Lung (tissue), 12 donors: ENCODE results near the gene TOGARAM1. TPM values are rescaled to one million over a fixed set of nuclear protein-coding genes. Genes with fewer than 3 reads are reported as not detected.
A peak's percentile ranks its signal among the peaks of the same experiment; 100 is the strongest.

Source experiments
- ATAC-seq: fragments of 200-7000 bp; cut with Tn5 transposase; one replicate; pipeline ENCODE4 v1.9.1; 2020; ENCODE audit warnings: moderate number of reproducible peaks; ENCODE audit not compliant: insufficient read depth, low FRiP score
- DNase-seq, 3 donors: peaks; one replicate each; pipeline ENCODE4 v3.0.0-alpha.2; 2013 to 2017
- H3K27ac ChIP-seq, 2 donors: one replicate each; pipeline ENCODE4 v1.5.1; 2013; ENCODE audit warnings: mild to moderate bottlenecking in 2 of 2, moderate library complexity in 2 of 2, control low read depth in 1 of 2, inconsistent platforms in 1 of 2, low read depth in 1 of 2, low read length in 1 of 2
- H3K27me3 ChIP-seq, 3 donors: one replicate each; pipeline ENCODE4 v1.5.1; 2013; ENCODE audit warnings: low read length in 2 of 3; ENCODE audit not compliant: control insufficient read depth in 3 of 3, insufficient read depth in 3 of 3
- H3K36me3 ChIP-seq, 4 donors: one replicate each; pipeline ENCODE4 v1.5.1; 2013; ENCODE audit warnings: low read length in 4 of 4, mild to moderate bottlenecking in 1 of 4, moderate library complexity in 1 of 4; ENCODE audit not compliant: control insufficient read depth in 4 of 4, insufficient read depth in 4 of 4
- H3K4me1 ChIP-seq, 5 donors: one replicate each; pipeline ENCODE4 v1.5.1; 2013; ENCODE audit warnings: low read length in 5 of 5, mild to moderate bottlenecking in 2 of 5, moderate library complexity in 1 of 5; ENCODE audit not compliant: control insufficient read depth in 5 of 5, insufficient read depth in 5 of 5
- H3K4me3 ChIP-seq: one replicate; pipeline ENCODE4 v1.5.1; 2013; ENCODE audit warnings: mild to moderate bottlenecking, control low read depth, moderate library complexity
- H3K9ac ChIP-seq, 2 donors: one replicate each; pipeline ENCODE4 v1.5.1; 2013; ENCODE audit warnings: low read length in 2 of 2, control low read depth in 1 of 2; ENCODE audit not compliant: insufficient read depth in 1 of 2
- H3K9me3 ChIP-seq, 4 donors: one replicate each; pipeline ENCODE4 v1.5.1; 2013; ENCODE audit warnings: low read length in 3 of 4, mild to moderate bottlenecking in 1 of 4, moderate library complexity in 1 of 4; ENCODE audit not compliant: control insufficient read depth in 4 of 4, insufficient read depth in 3 of 4
- WGBS, 2 donors: extraction: QIAGEN DNeasy Blood & Tissue Kit; methylation state at CpG; one replicate each; pipeline ENCODE4 v1.1.7; 2013; 5-methylcytosine and 5-hydroxymethylcytosine counted together
- polyA plus RNA-seq, 2 donors: library from polyadenylated mRNA; stranded (reverse); fragments of 200-250 nt; gene quantifications; one replicate each; pipeline ENCODE4 v1.2.1, GENCODE V29; 2013
- total RNA-seq, 2 donors: library from RNA; depleted of rRNA in 1 of 2; stranded (reverse); fragments of >200 nt in 1 of 2; gene quantifications; one replicate each; pipeline ENCODE4 v1.2.1, GENCODE V29; 2014 to 2021
- TF ChIP-seq, protein P1 (sequence below): IDR thresholded peaks from 2 replicates; pipeline ENCODE4 v1.5.1; 2012; ENCODE audit warnings: mild to moderate bottlenecking; ENCODE audit errors: control extremely low read depth, extremely low read depth
- donor health status: control.
- donor health status: control.
- donor health status: Bipolar disorder and iron deficiency.
- donor health status: healthy.
- donor health status: DM: yes; HTN: yes; CAD: no.

TOGARAM1 gene
- total and polyA plus RNA-seq, 4 donors, result 4.2 to 52.0 (median 11.4) TPM

DNA sequence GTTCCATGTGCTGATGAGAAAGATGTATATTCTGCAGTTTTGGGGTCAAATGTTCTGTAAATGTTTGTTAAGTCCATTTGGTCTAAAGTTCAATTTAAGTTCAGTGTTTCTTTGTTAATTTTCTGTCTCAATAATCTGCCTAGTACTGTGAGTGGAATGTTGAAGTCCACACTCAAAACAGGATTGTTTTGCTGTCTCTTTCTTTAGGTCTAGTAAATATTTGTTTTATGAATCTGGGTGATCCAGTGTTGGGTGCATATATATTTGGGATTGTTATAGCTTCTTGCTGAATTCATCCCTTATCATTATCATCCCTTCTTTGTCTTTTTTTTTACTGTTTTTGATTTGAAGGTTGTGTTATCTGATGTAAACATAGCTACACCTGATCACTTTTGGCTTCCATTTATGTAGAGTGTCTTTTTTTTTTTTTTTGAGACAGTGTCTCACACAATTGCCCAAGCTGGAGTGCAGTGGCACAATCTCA is 95.9 kb downstream of the TOGARAM1 start:
- Histone ChIP-seq H3K36me3 (peaks cover 0 to 19% (median 8%) of the 10 kb centered on the region in 4 donors), H3K4me1 (no peaks in the 10 kb centered on the region), H3K9ac (no peak overlapping the region), H3K4me3 (no peak overlapping the region), H3K9me3 (no peaks in the 10 kb centered on the region), H3K27ac (no peak overlapping the region), H3K27me3 (no peaks in the 10 kb centered on the region)
- no peak for ATAC-seq
- TF ChIP-seq, protein P1, sequence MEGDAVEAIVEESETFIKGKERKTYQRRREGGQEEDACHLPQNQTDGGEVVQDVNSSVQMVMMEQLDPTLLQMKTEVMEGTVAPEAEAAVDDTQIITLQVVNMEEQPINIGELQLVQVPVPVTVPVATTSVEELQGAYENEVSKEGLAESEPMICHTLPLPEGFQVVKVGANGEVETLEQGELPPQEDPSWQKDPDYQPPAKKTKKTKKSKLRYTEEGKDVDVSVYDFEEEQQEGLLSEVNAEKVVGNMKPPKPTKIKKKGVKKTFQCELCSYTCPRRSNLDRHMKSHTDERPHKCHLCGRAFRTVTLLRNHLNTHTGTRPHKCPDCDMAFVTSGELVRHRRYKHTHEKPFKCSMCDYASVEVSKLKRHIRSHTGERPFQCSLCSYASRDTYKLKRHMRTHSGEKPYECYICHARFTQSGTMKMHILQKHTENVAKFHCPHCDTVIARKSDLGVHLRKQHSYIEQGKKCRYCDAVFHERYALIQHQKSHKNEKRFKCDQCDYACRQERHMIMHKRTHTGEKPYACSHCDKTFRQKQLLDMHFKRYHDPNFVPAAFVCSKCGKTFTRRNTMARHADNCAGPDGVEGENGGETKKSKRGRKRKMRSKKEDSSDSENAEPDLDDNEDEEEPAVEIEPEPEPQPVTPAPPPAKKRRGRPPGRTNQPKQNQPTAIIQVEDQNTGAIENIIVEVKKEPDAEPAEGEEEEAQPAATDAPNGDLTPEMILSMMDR, result no peak
- DNase-seq, result peak in 2 of 3 donors; percentile 5 to 11

DNA sequence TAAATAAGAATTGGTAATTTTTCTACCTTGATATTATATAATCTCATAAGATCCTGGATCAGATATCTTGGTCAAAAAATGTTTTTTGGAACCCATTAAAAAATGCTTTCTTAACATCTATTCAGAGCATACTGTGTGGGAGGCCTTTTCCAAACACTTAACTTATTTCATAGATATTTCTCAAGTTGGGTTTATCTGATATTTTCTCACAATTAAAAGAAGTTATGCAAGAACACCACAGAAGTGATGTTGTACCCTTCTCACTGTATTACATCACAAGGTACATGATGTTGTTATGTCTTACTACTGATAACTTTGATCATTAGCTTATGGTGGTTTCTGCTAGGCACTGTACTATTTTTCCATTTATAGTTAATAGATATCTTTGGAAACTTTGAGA is 98.6 kb downstream of the TOGARAM1 start:
- Histone ChIP-seq H3K27me3 (no peaks in the 10 kb centered on the region), H3K4me3 (no peak overlapping the region), H3K9me3 (no peaks in the 10 kb centered on the region), H3K9ac (no peak overlapping the region), H3K4me1 (peaks cover 0 to 7% (median 0%) of the 10 kb centered on the region in 5 donors), H3K27ac (no peak overlapping the region), H3K36me3 (peaks cover 0 to 13% (median 5%) of the 10 kb centered on the region in 4 donors)
- no peak for DNase-seq
- ATAC-seq, result no peak
- TF ChIP-seq, protein P1, result no peak

DNA sequence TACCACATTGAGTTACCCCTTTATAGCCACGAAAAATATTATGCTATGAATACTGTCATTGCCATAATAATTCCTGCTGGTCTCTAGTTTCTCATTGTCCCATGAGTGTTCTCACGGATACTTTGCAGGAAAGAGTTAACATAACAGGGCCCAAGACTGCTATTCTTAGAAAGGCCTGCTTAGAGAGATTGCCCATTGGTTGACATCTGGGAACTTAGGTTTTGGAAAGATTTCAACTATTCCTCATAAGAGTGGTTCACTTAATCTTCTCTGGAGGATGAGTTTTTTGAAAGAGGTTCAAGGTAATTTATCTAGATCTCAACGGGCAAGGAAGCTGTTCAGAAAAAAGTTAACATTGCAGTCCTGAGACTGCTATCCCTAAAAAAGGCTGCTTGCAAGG is 103.5 kb downstream of the TOGARAM1 start:
- DNase-seq, result peak in 1 of 3 donors; percentile 3
- Histone ChIP-seq H3K36me3 (peaks cover 0 to 11% (median 3%) of the 10 kb centered on the region in 4 donors), H3K4me3 (no peak overlapping the region), H3K27me3 (no peaks in the 10 kb centered on the region), H3K9ac (no peak overlapping the region), H3K4me1 (peaks cover 0 to 14% (median 0%) of the 10 kb centered on the region in 5 donors), H3K27ac (peak overlapping the region in 1 of 2 donors; percentile 40), H3K9me3 (no peaks in the 10 kb centered on the region)
- 74 to 84% methylated on average over 3 of the region's 3 CpGs for WGBS, 2 donors
- no peak for ATAC-seq
- TF ChIP-seq, protein P1, result no peak

DNA sequence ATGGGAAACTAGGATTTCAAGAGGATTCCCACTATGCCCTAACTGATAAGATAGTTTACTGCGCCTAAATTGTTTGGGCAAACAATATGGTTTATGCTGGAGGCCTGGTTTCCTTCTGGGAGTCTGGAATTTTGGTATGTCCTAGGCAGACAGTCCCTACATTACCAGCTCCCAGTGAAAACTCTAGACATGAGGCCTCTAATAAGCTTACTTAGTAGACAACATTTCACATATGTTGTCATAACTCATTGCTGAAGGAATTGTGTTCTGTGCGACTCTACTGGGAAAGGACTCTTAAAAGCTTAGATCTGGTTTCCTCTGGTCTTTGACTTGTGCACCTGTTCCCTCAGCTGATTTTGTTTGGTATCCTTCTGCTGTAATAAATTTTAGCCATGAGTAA is 104.0 kb downstream of the TOGARAM1 start:
- 87 to 92% methylated on average over 2 of the region's 2 CpGs for WGBS, 2 donors
- Histone ChIP-seq H3K4me1 (peaks cover 0 to 14% (median 0%) of the 10 kb centered on the region in 5 donors), H3K36me3 (peaks cover 0 to 11% (median 3%) of the 10 kb centered on the region in 4 donors), H3K9me3 (no peaks in the 10 kb centered on the region), H3K27ac (peak overlapping the region in 1 of 2 donors; percentile 40), H3K9ac (no peak overlapping the region), H3K27me3 (no peaks in the 10 kb centered on the region), H3K4me3 (no peak overlapping the region)
- TF ChIP-seq, protein P1, result no peak
- no peak for DNase-seq
- no peak for ATAC-seq
